Cardiac fibroblast (primary cell): Measurements from ENCODE around the gene SCN4B.

ENCODE experiments used
- DNase-seq, 2 donors: peaks; one replicate each; pipeline versions ENCODE4 v3.0.0 to v3.0.0-alpha.2; 2010; ENCODE audit warnings: low read depth in 2 of 2
- H3K4me3 ChIP-seq, 2 donors: replicated peaks in 1 of 2; 1 replicate in 1 of 2; 2 replicates in 1 of 2; pipeline ENCODE4 v1.5.1; 2011; ENCODE audit warnings: low read depth in 2 of 2, low read length in 2 of 2, mild to moderate bottlenecking in 2 of 2, moderate library complexity in 1 of 2
- TF ChIP-seq, protein P1 (sequence below): IDR thresholded peaks from one replicate; pipeline ENCODE4 v1.5.1; 2011; ENCODE audit warnings: low read depth, mild to moderate bottlenecking, low read length, inconsistent platforms

The SCN4B gene

DNA sequence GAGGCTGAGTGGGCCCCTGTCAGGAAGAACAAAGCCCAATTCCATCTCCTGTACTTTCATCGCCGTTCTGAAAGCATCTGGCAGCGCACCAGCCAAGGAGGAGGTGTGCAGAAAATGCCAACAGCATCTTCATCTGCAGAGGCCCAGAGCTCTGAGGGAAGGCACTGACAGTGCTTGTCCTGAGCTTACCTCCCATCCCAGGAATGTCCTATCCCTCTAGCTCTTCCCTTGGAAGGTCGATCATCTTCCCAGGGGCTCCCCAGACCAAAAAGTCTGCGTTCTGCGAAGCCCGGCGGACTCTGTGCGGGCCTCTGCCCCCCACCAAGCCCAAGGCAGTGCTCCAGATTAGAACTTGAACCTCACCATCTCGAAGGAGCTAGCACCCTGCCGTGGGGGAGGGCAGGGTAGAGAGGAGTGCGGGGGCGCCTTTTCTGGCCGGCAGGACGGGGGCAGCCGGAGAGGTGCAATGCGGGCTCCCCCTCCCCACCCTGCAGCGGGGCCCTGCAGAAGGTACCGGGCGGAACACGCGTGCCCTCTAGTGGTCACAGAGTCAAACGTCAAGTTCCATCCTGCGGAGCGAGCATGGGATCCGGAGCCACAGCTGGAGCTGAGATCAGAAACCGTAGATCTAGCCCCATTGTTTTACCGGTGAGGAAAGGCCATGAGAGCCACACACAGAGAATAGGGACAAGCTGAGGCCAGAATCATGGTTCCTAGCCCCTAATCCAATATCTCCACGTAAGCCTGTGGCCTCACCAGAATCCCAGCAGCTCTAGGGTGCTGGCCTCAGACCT lies 18.8 kb upstream of the SCN4B start:
- no peak overlapping the region for H3K4me3 ChIP-seq
- TF ChIP-seq, protein P1, sequence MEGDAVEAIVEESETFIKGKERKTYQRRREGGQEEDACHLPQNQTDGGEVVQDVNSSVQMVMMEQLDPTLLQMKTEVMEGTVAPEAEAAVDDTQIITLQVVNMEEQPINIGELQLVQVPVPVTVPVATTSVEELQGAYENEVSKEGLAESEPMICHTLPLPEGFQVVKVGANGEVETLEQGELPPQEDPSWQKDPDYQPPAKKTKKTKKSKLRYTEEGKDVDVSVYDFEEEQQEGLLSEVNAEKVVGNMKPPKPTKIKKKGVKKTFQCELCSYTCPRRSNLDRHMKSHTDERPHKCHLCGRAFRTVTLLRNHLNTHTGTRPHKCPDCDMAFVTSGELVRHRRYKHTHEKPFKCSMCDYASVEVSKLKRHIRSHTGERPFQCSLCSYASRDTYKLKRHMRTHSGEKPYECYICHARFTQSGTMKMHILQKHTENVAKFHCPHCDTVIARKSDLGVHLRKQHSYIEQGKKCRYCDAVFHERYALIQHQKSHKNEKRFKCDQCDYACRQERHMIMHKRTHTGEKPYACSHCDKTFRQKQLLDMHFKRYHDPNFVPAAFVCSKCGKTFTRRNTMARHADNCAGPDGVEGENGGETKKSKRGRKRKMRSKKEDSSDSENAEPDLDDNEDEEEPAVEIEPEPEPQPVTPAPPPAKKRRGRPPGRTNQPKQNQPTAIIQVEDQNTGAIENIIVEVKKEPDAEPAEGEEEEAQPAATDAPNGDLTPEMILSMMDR: peak; percentile 88
- peak; percentile 59 to 60 for DNase-seq

DNA sequence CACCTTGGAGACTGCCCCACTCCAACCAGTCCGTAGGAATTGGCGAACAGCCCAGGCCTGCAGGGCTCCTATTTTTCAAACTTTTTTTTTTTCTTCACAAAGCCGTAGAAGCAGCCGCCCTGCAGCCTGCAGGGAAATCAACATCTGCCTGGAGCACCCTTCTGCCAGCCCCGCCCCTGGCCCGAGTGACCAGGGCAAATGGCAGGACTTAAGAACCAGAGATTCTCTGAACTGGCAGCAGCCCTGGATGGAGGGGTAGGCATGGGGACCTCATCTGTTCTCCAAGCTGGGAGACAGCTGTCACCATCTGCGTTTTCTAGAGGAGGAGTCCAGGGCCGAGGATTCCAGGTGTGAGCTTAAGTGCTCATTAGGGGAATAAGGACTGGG lies 18.3 kb upstream of the SCN4B start:
- TF ChIP-seq, protein P1: no peak
- no peak overlapping the region for H3K4me3 ChIP-seq
- DNase-seq: no peak

DNA sequence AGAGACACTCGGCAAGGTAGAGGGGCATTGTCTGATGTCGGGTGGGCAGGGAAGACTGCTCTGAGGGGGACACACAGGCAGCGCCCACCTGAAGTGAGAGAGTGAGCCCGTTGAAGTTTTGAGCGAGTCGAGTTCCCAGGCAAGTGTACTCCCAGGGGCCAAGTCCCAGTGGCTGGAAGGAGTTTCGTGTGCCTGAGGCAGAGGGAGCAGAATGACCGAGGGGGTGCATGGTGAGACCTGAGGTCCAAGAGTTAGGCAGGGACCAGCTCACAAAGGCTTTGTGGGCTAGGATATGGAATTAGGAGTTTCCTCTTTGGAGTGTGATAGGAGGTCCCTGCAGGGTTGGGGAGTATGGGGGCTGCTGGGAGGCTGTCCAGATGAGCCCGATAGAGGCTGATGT lies 17.6 kb upstream of the SCN4B start:
- TF ChIP-seq, protein P1: no peak
- DNase-seq: no peak
- no peak overlapping the region for H3K4me3 ChIP-seq

DNA sequence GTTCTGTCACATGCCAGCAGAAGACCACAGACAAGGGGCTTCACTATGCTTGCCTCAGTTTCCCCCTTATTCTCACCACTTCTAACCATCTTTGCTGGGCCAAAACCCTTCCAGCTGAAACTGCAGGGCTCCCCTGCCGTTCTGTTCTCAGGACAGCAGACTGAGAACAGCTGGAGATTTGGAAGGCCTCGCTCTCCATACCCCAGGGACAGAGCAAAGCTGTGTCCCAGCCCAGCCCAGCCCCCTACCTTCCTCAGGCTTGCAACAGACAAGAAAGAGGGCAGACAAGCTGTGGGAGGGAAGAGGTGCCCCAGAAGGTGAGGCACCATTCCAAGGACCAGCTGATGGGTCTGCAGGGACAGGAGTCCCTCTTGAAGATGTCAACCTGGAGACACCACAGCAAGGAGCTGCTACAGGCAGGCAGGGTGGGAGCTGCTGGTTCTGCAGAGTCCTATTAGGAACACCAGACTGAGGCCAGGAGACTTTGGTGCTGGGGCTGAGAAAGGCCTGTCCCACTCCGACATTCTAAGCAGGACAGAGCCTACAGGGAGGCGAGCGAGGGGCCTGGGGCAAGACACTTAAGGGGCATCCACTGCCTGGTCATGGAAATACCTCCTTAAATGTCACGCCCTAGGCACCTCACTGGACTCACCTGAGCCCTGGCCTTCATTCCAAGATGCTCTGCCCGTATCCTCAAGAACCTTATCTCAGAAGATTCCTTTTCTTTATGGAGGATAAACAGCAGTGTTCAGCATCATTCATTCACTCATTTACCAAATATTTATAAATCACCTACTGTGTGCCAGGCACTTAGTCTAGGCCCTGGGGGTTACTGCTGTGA lies 16.9 kb upstream of the SCN4B start:
- TF ChIP-seq, protein P1: no peak
- no peak for DNase-seq
- no peak overlapping the region for H3K4me3 ChIP-seq

DNA sequence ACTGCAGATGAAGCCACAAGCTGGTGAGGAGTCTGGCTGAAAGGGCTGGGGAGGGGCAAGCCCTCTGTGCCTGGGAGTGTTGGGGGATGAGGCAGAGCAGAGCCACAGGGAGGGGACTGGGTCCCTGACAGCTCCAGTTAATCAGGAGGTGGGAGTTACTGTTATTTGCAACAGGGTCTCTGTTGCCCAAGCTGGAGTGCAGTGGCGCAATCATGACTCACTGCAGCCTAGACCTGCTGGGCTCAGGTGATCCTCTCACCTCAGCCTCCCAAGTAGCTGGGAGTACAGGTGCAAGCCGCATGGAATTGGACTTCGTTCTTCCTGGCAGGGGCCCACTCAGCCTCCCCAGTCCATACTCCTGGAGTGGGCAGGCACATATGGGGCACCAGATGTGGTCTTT lies 16.1 kb upstream of the SCN4B start:
- DNase-seq: no peak
- no peak overlapping the region for H3K4me3 ChIP-seq
- TF ChIP-seq, protein P1: no peak

DNA sequence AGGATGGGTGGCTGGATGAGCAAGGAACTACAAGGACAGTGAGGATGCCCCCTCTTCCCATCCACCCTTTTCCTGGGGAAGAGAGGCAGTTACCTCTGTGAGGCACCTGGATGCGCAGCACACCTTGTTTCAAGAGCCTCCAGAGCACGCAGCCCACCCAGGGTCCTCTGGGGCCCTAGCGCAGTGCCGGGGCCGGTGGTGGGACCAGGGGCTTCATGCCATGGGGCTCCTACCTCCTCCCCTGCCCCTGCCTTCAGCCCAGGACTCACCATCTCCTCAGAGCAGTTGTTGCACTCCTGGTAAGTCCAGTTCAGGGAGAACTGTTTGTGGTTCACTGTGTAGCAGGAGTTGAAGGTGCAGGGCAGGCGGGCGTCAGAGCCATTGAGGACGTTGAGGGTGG lies 15.7 kb upstream of the SCN4B start:
- H3K4me3 ChIP-seq: no peak overlapping the region
- TF ChIP-seq, protein P1: no peak
- DNase-seq: no peak
